ENCODE results near the gene RXFP2.

Gene RXFP2

DNA sequence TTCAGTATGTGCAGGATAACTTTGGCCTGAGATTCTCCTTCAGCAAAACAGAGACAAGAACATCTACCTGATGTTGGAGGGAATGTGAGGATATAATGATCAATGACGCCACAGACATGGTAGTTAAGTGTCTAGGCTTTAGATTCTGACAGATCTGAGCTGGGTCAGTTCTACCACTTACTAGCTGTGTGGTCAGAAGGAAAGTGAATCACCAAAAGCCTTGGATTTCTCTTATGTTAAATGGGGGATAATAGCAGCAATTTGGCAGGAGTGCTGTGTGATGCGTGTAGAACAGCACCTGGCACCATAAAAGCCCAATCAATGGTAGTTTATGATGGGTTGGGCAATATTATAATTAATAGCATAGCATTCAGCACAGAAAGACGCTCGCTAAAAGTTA is 41.7 kb downstream of the RXFP2 start:
- Mint-ChIP-seq H3K27me3 (peaks cover 9% of the 10 kb centered on the region), H3K36me3 (no peaks in the 10 kb centered on the region), H3K4me3 (no peak overlapping the region)

GRCh38 chr13:31786011-31786410 is 46.7 kb downstream of the RXFP2 start:
- Mint-ChIP-seq H3K4me3 (no peak overlapping the region), H3K36me3 (no peaks in the 10 kb centered on the region), H3K27ac (no peak overlapping the region), H3K4me1 (ENCODE audit: low read depth) (no peaks in the 10 kb centered on the region), H3K9me3 (ENCODE audit: low read depth) (no peaks in the 10 kb centered on the region), H3K27me3 (peaks cover 4% of the 10 kb centered on the region)

More for the DNA sequence above, 41.7 kb downstream of the RXFP2 start:
- Mint-ChIP-seq H3K9me3 (ENCODE audit: low read depth) (no peaks in the 10 kb centered on the region), H3K4me1 (ENCODE audit: low read depth) (no peaks in the 10 kb centered on the region), H3K27ac (no peak overlapping the region)

- H3K4me3 Mint-ChIP-seq = no peak overlapping the region
- no peaks in the 10 kb centered on the region for H3K4me1 Mint-ChIP-seq (ENCODE audit: low read depth)
- peaks cover 3% of the 10 kb centered on the region for H3K27me3 Mint-ChIP-seq
- no peaks in the 10 kb centered on the region for H3K36me3 Mint-ChIP-seq
- H3K9me3 Mint-ChIP-seq (ENCODE audit: low read depth) = no peaks in the 10 kb centered on the region
- no peak overlapping the region for H3K27ac Mint-ChIP-seq
Measured at GRCh38 chr13:31790992-31791391, 51.7 kb downstream of the RXFP2 start.

DNA sequence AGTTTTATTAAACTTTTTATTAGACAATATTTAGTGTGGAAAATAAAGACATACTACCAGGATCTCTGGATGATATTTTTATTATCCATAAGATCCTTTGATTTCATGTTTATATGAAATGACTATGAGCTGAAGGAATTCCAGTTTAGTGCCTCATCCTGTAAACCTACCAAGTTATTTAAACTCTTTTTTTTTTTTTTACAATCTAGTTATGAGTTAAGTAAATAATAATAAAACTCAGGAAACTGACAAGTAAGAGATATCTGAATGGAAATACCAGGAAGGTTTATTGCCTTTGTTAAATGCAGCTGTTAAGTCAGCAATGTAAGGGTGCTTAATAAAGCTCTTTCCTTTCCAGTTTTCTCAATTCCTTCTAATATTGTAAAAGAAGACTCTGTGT is 53.9 kb downstream of the RXFP2 start:
- peaks cover 6% of the 10 kb centered on the region for H3K27me3 Mint-ChIP-seq
- H3K9me3 Mint-ChIP-seq (ENCODE audit: low read depth) = no peaks in the 10 kb centered on the region
- no peaks in the 10 kb centered on the region for H3K36me3 Mint-ChIP-seq
- no peak overlapping the region for H3K27ac Mint-ChIP-seq
- no peak overlapping the region for H3K4me3 Mint-ChIP-seq
- no peaks in the 10 kb centered on the region for H3K4me1 Mint-ChIP-seq (ENCODE audit: low read depth)

GRCh38 chr13:31794452-31794851 is 55.1 kb downstream of the RXFP2 start:
- H3K4me1 Mint-ChIP-seq (ENCODE audit: low read depth) = no peaks in the 10 kb centered on the region
- H3K4me3 Mint-ChIP-seq = no peak overlapping the region
- H3K27ac Mint-ChIP-seq = no peak overlapping the region
- no peaks in the 10 kb centered on the region for H3K9me3 Mint-ChIP-seq (ENCODE audit: low read depth)
- H3K36me3 Mint-ChIP-seq = no peaks in the 10 kb centered on the region
- peaks cover 8% of the 10 kb centered on the region for H3K27me3 Mint-ChIP-seq

GRCh38 chr13:31797154-31797775 is 57.9 kb downstream of the RXFP2 start:
- Mint-ChIP-seq H3K4me1 (ENCODE audit: low read depth) (no peaks in the 10 kb centered on the region), H3K36me3 (no peaks in the 10 kb centered on the region), H3K4me3 (no peak overlapping the region)

GRCh38 chr13:31798189-31798588 is 58.9 kb downstream of the RXFP2 start:
- Mint-ChIP-seq H3K4me1 (ENCODE audit: low read depth) (no peaks in the 10 kb centered on the region), H3K27ac (no peak overlapping the region), H3K4me3 (no peak overlapping the region), H3K27me3 (peaks cover 10% of the 10 kb centered on the region), H3K9me3 (ENCODE audit: low read depth) (no peaks in the 10 kb centered on the region), H3K36me3 (no peaks in the 10 kb centered on the region)

More at GRCh38 chr13:31797154-31797775, 57.9 kb downstream of the RXFP2 start:
- Mint-ChIP-seq H3K9me3 (ENCODE audit: low read depth) (no peaks in the 10 kb centered on the region), H3K27me3 (peaks cover 10% of the 10 kb centered on the region), H3K27ac (no peak overlapping the region)

DNA sequence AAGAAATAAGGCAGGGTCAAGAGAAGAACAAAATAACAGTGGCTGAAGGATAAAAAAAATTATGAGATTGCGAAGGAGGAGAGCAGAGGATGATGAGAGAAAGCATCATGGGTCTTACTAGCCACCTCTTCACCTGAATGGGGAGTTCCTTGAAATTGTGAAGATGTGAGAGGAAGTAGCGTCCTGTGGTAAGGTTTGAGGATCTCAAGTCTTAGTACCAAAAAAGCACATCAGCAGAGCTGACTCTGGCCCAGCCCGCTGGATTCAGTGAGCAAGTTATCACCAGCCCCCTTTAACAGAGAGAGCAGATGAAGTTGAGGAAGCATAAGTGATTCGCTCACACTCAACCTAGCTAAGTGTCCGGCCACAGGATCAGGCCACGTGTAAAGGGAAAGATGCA is 61.8 kb downstream of the RXFP2 start:
- Mint-ChIP-seq H3K4me1 (ENCODE audit: low read depth) (no peaks in the 10 kb centered on the region), H3K4me3 (no peak overlapping the region), H3K27ac (no peak overlapping the region), H3K9me3 (ENCODE audit: low read depth) (no peaks in the 10 kb centered on the region), H3K27me3 (peaks cover 8% of the 10 kb centered on the region), H3K36me3 (no peaks in the 10 kb centered on the region)

GRCh38 chr13:31803311-31803710 is 64.0 kb downstream of the RXFP2 start:
- Mint-ChIP-seq H3K4me3 (no peak overlapping the region), H3K36me3 (no peaks in the 10 kb centered on the region), H3K27ac (no peak overlapping the region), H3K4me1 (ENCODE audit: low read depth) (peaks cover 5% of the 10 kb centered on the region), H3K27me3 (peaks cover 4% of the 10 kb centered on the region), H3K9me3 (ENCODE audit: low read depth) (no peaks in the 10 kb centered on the region)

DNA sequence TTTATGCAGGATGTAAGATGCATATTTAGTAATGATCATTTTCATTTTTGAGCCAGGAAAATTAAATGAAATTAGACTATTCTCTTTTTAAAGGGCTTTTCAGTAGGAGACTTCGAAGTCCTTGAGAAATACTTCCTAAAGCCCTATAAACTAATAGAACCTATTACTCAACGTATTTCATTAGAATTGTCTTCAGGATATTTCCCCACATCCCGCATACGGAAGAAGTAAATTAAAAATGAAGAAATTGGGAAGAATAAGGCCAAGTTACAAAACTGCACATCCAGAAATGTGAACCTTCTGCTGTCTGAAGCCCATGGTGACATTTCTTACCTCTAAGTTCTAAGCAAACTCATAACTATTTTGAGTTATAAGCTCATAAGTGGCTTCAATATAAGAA is 66.5 kb downstream of the RXFP2 start:
- H3K9me3 Mint-ChIP-seq (ENCODE audit: low read depth) = peaks cover 7% of the 10 kb centered on the region
- no peak overlapping the region for H3K4me3 Mint-ChIP-seq
- H3K27me3 Mint-ChIP-seq = no peaks in the 10 kb centered on the region
- no peak overlapping the region for H3K27ac Mint-ChIP-seq
- peaks cover 5% of the 10 kb centered on the region for H3K4me1 Mint-ChIP-seq (ENCODE audit: low read depth)
- peaks cover 3% of the 10 kb centered on the region for H3K36me3 Mint-ChIP-seq

- H3K27ac Mint-ChIP-seq = no peak overlapping the region
Measured at GRCh38 chr13:31807090-31807541, 67.8 kb downstream of the RXFP2 start.

GRCh38 chr13:31814536-31814935 is 75.2 kb downstream of the RXFP2 start:
- Mint-ChIP-seq H3K36me3 (peaks cover 12% of the 10 kb centered on the region), H3K4me3 (no peak overlapping the region), H3K27me3 (peaks cover 3% of the 10 kb centered on the region), H3K27ac (no peak overlapping the region), H3K4me1 (ENCODE audit: low read depth) (no peaks in the 10 kb centered on the region), H3K9me3 (ENCODE audit: low read depth) (peaks cover 48% of the 10 kb centered on the region)

More at GRCh38 chr13:31807090-31807541, 67.8 kb downstream of the RXFP2 start:
- peaks cover 12% of the 10 kb centered on the region for H3K9me3 Mint-ChIP-seq (ENCODE audit: low read depth)
- peaks cover 1% of the 10 kb centered on the region for H3K27me3 Mint-ChIP-seq
- peaks cover 5% of the 10 kb centered on the region for H3K4me1 Mint-ChIP-seq (ENCODE audit: low read depth)
- H3K36me3 Mint-ChIP-seq = peaks cover 7% of the 10 kb centered on the region
- no peak overlapping the region for H3K4me3 Mint-ChIP-seq

DNA sequence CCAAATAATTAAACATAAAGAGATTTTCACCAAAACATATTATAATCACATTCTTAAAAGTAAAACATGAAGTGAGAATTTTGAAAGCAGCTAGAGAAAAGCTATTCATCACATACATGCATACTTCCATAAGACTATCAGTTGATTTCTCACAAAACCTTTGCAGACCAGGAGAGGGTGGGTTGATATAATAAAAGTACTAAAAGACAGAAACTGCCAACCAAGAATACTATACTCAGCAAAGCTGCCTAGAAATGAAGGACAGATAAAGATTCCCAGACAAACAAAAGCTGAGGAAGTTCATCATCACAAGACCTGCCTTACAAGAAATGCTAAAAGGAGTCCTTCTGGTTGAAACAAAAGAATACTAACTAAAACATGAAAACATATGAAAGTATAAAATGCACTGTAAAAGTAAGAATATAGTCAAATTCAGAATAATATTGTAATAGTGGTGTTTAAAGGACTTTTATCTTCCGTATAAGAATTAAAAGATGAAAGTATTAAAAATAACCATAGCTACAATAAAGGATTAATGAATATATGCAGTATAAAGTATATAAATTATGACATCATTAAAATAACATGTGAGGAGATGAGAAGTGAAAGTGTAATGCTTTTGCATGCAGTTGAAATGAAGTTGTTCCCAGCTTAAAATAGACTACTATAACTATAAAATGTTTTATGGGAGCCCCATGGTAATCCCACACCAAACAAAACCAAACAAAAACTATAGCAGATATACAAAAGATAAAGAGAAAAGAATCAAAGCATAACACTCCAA is 76.2 kb downstream of the RXFP2 start:
- Mint-ChIP-seq H3K4me3 (no peak overlapping the region), H3K36me3 (peaks cover 10% of the 10 kb centered on the region), H3K27ac (no peak overlapping the region), H3K9me3 (ENCODE audit: low read depth) (peaks cover 44% of the 10 kb centered on the region), H3K27me3 (peaks cover 3% of the 10 kb centered on the region), H3K4me1 (ENCODE audit: low read depth) (no peaks in the 10 kb centered on the region)

- H3K36me3 Mint-ChIP-seq = peaks cover 7% of the 10 kb centered on the region
- H3K9me3 Mint-ChIP-seq (ENCODE audit: low read depth) = peaks cover 38% of the 10 kb centered on the region
- H3K27me3 Mint-ChIP-seq = peaks cover 2% of the 10 kb centered on the region
- no peak overlapping the region for H3K27ac Mint-ChIP-seq
- H3K4me3 Mint-ChIP-seq = no peak overlapping the region
- H3K4me1 Mint-ChIP-seq (ENCODE audit: low read depth) = no peaks in the 10 kb centered on the region
Measured at GRCh38 chr13:31818236-31818635, 78.9 kb downstream of the RXFP2 start.

DNA sequence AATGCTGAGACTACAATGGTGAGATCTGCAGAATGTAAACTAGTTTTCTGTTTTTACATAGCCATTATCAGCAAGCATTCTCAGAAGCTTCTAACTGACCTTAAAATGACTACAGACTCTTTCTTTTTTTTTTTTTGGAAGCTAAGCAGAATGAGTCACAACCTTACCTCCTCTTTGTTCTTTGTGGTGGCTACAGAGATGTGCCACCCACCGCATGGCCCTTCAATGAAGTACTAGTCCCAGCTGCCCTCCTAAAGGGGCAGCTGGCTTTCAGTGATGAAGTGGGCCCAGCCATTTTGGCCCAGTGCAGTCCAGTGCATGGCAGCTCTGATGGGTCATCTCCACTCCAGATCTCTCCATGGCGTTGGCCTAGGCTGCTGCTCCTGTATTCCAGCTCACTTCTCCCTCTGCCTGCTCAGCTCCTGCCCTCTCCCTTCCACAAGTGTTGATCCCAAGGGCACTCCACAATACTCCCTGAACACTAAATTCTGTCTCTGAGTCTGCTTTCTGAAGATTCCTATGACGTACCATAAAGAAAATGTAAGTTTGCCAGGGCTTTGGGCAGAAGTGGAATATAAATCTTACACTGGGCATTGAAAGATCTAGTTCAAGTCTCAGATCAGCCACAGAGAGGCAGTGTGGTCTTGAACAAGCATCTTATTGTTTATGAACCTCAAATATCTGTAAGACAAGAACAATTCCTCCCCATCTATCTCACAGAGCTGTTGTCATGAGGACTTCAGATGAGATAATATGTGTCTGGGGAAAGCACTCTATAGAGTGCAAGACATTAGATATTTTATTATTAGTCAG is 85.6 kb downstream of the RXFP2 start:
- H3K36me3 Mint-ChIP-seq = no peaks in the 10 kb centered on the region
- no peaks in the 10 kb centered on the region for H3K4me1 Mint-ChIP-seq (ENCODE audit: low read depth)
- H3K4me3 Mint-ChIP-seq = no peak overlapping the region
- H3K27ac Mint-ChIP-seq = no peak overlapping the region
- no peaks in the 10 kb centered on the region for H3K27me3 Mint-ChIP-seq
- H3K9me3 Mint-ChIP-seq (ENCODE audit: low read depth) = no peaks in the 10 kb centered on the region
